ENCODE measurements around the gene TNNC1. TPM values are rescaled to one million over a fixed set of nuclear protein-coding genes. Genes with fewer than 3 reads are reported as not detected.

Gene TNNC1
- total and polyA plus RNA-seq, 9 of the 15 experiments (the other 6 are each of a cell fraction or from before 2014, with no cell fraction given): 0.08 to 0.85 (median 0.42) TPM; not detected in 4

DNA sequence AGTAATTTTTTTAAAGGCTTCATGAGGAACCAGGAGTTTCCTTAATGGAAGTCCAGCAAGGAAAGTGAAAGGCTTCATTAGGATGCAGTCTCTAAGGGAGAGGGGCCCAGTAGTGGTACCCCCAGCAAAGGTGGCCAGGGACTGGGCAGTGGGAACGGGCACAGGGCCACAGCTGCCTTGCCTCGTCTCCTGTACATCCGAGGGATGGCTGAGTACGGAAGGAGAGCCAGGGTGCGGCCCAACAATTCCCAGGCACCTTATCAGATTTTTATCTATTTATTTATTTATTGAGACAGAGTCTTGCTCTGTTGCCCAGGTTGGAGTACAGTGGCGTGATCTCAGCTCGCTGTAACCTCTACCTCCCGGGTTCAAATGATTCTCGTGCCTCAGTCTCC is 23.4 kb downstream of the TNNC1 start (continued):
- no peak for TF ChIP-seq KLF13 (tag; IDR thresholded peaks at IDR 0.05; ENCODE audit: borderline replicate concordance, low read depth)
- TF ChIP-seq, protein P1, sequence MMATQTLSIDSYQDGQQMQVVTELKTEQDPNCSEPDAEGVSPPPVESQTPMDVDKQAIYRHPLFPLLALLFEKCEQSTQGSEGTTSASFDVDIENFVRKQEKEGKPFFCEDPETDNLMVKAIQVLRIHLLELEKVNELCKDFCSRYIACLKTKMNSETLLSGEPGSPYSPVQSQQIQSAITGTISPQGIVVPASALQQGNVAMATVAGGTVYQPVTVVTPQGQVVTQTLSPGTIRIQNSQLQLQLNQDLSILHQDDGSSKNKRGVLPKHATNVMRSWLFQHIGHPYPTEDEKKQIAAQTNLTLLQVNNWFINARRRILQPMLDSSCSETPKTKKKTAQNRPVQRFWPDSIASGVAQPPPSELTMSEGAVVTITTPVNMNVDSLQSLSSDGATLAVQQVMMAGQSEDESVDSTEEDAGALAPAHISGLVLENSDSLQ (IDR thresholded peaks at IDR 0.05): no peak

DNA sequence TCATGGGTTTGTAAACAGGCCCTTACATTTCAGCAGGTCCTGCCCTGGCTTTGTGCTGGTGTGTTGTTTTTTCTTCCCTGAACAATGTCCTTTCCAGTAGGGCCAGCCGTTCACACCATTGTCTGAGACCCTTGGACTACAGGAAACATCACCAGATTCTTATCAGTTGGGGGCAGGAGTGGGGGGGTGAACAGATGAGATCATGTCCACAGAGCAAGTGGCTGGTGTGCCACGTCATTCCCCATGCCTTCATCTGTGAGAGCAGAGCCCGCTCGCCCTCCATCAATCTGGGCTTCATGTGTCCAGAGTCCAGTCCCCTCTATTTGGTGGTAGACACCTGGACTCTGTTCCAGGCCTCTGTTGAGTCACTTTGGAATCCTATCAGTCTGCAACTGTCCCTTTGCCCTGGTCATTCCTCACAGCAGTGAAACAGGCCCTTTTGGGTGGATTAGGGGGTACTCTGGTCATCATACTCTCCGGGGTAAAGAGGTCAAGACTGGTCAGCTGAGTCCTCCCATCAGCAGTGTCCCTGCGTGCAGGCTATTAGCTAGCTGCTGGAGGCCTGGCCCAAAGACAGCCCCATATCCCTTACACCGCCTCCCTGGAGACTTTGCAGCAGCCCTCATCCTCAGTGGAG is 23.9 kb downstream of the TNNC1 start:
- Histone ChIP-seq H3K79me2 (ENCODE audit: control insufficient read depth, insufficient read depth, low read length) (no peaks in the 10 kb centered on the region), H3K27me3 (ENCODE audit: control insufficient read depth in 2 of 2, insufficient read depth in 2 of 2, low read length in 2 of 2) (no peaks in the 10 kb centered on the region; a peak in 1 of 5 replicates), H3K4me3 (no peak overlapping the region), H3K9ac (ENCODE audit: insufficient read depth in 1 of 2, low read depth in 2 of 2, low read length in 2 of 2) (no peak overlapping the region), H3K9me3 (replicated peaks; ENCODE audit: control insufficient read depth, insufficient read depth, low read depth, low read length) (no peaks in the 10 kb centered on the region), H3K4me1 (replicated peaks in 1 of 2; ENCODE audit: control insufficient read depth in 2 of 2, insufficient read depth in 2 of 2, low read length in 2 of 2) (no peaks in the 10 kb centered on the region; a peak in 3 of 5 replicates), H3K9me1 (ENCODE audit: control insufficient read depth, insufficient read depth, low read length) (no peaks in the 10 kb centered on the region), H3K4me2 (ENCODE audit: insufficient read depth, low read length) (no peak overlapping the region), H3K36me3 (ENCODE audit: control insufficient read depth, insufficient read depth, low read length) (no peaks in the 10 kb centered on the region), H2AFZ (ENCODE audit: low read depth, low read length) (no peak overlapping the region), H3K27ac (ENCODE audit: extremely low read depth, low read depth, low read length) (no peak overlapping the region), H4K20me1 (replicated peaks; ENCODE audit: control insufficient read depth, insufficient read depth, low read length) (no peaks in the 10 kb centered on the region; the same call in 1 of the 2 replicates)
- ChIA-PET POLR2A (no interaction called here), CTCF (ENCODE audit: low intra/inter-chr PET ratio) (interaction anchor here (1.8 kb wide), 1 partner anchor 15 kb away, joined by 8 read pairs; the partner anchor contains the start of gene SEMA3G)
- intact Hi-C loops (cut with micrococcal nuclease) (no loop called here), in situ Hi-C loops (cut with MboI) (no loop called here)
- WGBS (ENCODE audit: insufficient coverage, low coverage, missing lambda C conversion rate): 33% methylated on average over 4 of the region's 7 CpGs
- TF ChIP-seq, protein P2, sequence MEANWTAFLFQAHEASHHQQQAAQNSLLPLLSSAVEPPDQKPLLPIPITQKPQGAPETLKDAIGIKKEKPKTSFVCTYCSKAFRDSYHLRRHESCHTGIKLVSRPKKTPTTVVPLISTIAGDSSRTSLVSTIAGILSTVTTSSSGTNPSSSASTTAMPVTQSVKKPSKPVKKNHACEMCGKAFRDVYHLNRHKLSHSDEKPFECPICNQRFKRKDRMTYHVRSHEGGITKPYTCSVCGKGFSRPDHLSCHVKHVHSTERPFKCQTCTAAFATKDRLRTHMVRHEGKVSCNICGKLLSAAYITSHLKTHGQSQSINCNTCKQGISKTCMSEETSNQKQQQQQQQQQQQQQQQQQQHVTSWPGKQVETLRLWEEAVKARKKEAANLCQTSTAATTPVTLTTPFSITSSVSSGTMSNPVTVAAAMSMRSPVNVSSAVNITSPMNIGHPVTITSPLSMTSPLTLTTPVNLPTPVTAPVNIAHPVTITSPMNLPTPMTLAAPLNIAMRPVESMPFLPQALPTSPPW (CRISPR knock-in tag; IDR thresholded peaks at IDR 0.05): peak; percentile 60; the same call in 1 of the 2 replicates
- TF ChIP-seq CREM (IDR thresholded peaks at IDR 0.05; ENCODE audit: low read depth) (peak; percentile 21; the same call in 1 of the 2 replicates), JUND (IDR thresholded peaks at IDR 0.05; ENCODE audit: borderline replicate concordance, low read depth, low read length) (peak; percentile 61; the same call in 1 of the 2 replicates), JUND (tag; IDR thresholded peaks at IDR 0.05; ENCODE audit: borderline replicate concordance, low read depth, low read length) (peak; percentile 43; the same call in 1 of the 3 replicates), ATF7 (IDR thresholded peaks at IDR 0.05) (peak; percentile 44; the same call in 1 of the 2 replicates), ZC3H4 (CRISPR knock-in tag; IDR thresholded peaks at IDR 0.05; ENCODE audit: borderline replicate concordance) (no peak)
- TF ChIP-seq, protein P3, sequence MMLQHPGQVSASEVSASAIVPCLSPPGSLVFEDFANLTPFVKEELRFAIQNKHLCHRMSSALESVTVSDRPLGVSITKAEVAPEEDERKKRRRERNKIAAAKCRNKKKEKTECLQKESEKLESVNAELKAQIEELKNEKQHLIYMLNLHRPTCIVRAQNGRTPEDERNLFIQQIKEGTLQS (IDR thresholded peaks at IDR 0.05): peak; percentile 64
- TF ChIP-seq, protein P3 (CRISPR knock-in tag; conservative IDR thresholded peaks at IDR 0.05): no peak
- ATAC-seq (no peak), FAIRE-seq (no peak), DNase-seq (ENCODE audit: extremely low read depth in 1 of 4, low spot score in 3 of 4) (no peak)
- BruUV-seq (replicated peaks): no TSS peak

All from K562 (cell line).